Gastroesophageal sphincter (tissue), 3 donors: ENCODE results near the gene ZSWIM4.

Experiments used
- CTCF ChIP-seq, 4 experiments: fragments of 200-600 bp in 2 of 4; fragments of 450-650 bp in 2 of 4; sonication (generic) in 1 of 4; IDR thresholded peaks; one replicate each; pipeline ENCODE4 v1.5.1; 2017 to 2019; ENCODE audit warnings: antibody characterized with exemption in 4 of 4, mild to moderate bottlenecking in 2 of 4, moderate library complexity in 2 of 4
- EP300 ChIP-seq: sonication (generic); formaldehyde crosslinking; IDR thresholded peaks from one replicate; pipeline ENCODE4 v1.6.1; 2017; ENCODE audit warnings: antibody characterized with exemption, mild to moderate bottlenecking
- POLR2A ChIP-seq, 2 donors: fragments of 450-650 bp; IDR thresholded peaks; one replicate each; pipeline ENCODE4 v1.6.1; 2017; ENCODE audit warnings: antibody characterized with exemption in 2 of 2, mild to moderate bottlenecking in 2 of 2, moderate library complexity in 1 of 2
- POLR2AphosphoS5 ChIP-seq: sonication (generic); formaldehyde crosslinking; IDR thresholded peaks from one replicate; pipeline ENCODE4 v1.6.1; 2017; ENCODE audit warnings: antibody characterized with exemption

DNA sequence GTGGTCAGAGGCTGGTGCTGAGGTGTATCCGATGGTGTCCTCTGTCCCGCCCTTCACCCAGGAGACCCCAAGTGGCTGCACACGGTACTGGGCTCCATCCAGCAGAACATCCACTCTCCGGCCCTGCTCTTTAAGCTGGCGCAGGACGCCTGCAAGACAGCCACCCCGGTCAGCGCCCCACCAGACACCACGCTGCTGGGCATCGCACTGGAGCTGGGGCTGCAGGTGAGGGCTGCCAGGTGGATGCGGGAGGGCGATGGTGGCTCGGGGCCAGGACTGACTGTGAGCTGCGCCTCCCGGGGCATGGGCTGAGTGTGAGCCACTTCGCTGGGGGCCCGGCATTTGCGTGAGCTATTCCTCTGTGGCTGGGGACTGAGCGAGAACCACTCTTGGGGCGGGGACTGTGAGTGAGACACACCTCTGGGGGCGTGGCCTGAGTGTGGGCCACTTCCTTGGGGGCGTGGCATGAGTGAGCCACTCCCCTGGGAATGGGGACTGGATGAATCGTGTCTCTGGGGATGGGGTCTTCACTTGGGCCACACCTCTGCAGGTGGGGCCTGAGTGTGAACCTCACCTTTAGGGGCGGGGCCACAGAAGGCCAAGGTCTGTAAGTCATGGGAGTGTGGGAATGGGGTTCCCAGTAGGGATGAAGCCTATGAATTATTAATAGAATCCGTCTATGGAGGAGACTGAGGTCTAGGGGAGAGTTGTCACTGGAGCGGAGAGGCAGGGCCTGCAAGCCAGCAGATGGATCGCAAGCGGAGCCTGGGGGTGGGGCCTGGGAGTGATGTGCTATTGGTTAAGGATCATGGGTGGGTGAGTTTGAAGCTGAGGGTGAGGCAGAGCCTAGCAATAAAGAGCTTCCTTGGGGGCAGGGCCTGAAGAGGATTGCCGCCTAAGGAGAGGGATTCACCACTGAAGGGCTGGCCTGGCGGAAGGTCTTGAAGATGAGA, 30.5 kb downstream of the ZSWIM4 start:
- TF ChIP-seq CTCF (IDR thresholded peaks at IDR 0.05) (no peak), POLR2A (IDR thresholded peaks at IDR 0.05) (no peak), EP300 (no peak), POLR2AphosphoS5 (no peak)
